Right lobe of liver (tissue), 4 donors: ENCODE data around the gene SLC5A3.

ENCODE experiments used
- POLR2A ChIP-seq: fragments of 450-650 bp; IDR thresholded peaks from one replicate; pipeline ENCODE4 v1.6.1; 2017; ENCODE audit warnings: antibody characterized with exemption, mild to moderate bottlenecking
- TF ChIP-seq, protein P1 (sequence below), 4 donors: fragments of 200-600 bp in 3 of 4; fragments of 450-650 bp in 1 of 4; IDR thresholded peaks; one replicate each; pipeline versions ENCODE4 v1.5.1 to v1.8.0; 2016 to 2022; ENCODE audit warnings: antibody characterized with exemption in 4 of 4, mild to moderate bottlenecking in 2 of 4
- donor health status: DM: no; HTN: no; CAD: no.
- donor health status: DM: no; HTN: no; CAD: no.
- donor health status: DM: no; HTN: yes; CAD: no.

DNA sequence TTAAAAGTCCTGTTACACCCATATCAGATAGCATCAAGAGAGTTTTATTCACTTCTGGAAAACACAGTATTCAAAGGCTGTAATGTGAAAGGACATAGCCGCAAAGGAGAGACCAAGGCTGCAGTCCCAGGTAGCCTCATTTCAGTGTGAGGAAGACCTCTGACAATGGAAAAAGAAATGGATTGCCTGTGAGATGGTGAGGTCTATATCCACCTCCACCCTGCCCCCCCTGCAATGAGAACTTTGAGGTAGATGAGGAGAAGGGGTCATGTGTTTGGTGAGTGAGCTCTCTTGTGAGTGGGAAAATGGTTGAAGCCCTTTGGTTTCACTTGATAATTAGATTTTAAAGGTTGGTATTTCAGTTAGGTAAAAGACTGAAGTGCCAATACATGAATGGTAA is 3.5 kb downstream of the SLC5A3 start:
- no peak for TF ChIP-seq POLR2A
- TF ChIP-seq, protein P1, sequence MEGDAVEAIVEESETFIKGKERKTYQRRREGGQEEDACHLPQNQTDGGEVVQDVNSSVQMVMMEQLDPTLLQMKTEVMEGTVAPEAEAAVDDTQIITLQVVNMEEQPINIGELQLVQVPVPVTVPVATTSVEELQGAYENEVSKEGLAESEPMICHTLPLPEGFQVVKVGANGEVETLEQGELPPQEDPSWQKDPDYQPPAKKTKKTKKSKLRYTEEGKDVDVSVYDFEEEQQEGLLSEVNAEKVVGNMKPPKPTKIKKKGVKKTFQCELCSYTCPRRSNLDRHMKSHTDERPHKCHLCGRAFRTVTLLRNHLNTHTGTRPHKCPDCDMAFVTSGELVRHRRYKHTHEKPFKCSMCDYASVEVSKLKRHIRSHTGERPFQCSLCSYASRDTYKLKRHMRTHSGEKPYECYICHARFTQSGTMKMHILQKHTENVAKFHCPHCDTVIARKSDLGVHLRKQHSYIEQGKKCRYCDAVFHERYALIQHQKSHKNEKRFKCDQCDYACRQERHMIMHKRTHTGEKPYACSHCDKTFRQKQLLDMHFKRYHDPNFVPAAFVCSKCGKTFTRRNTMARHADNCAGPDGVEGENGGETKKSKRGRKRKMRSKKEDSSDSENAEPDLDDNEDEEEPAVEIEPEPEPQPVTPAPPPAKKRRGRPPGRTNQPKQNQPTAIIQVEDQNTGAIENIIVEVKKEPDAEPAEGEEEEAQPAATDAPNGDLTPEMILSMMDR (IDR thresholded peaks at IDR 0.05) = no peak
